Memory B cell (primary cell): ENCODE results near the gene SCGB1D1.

Experiments used
- ATAC-seq: fragments of 150-1000 bp; cut with Tn5 transposase; 2 replicates; pipeline ENCODE4 v1.10.0; 2021; ENCODE audit warnings: low read depth, mild to moderate bottlenecking, moderate library complexity
- DNase-seq, 2 donors: peaks; one replicate each; pipeline ENCODE4 v3.0.0; 2022; ENCODE audit warnings: low spot score in 2 of 2
- H3K27ac Mint-ChIP-seq: one replicate; pipeline ENCODE4 v1.8.0; 2022; ENCODE audit warnings: mild to moderate bottlenecking, moderate library complexity, mixed read lengths
- H3K27me3 Mint-ChIP-seq: one replicate; pipeline ENCODE4 v1.8.0; 2022; ENCODE audit warnings: mixed read lengths
- H3K36me3 Mint-ChIP-seq: one replicate; pipeline ENCODE4 v1.8.0; 2022; ENCODE audit warnings: mild to moderate bottlenecking, mixed read lengths
- H3K4me1 Mint-ChIP-seq: one replicate; pipeline ENCODE4 v1.8.0; 2022; ENCODE audit warnings: mixed read lengths
- H3K4me3 Mint-ChIP-seq: one replicate; pipeline ENCODE4 v1.8.0; 2022; ENCODE audit warnings: mild to moderate bottlenecking, moderate library complexity, mixed read lengths
- H3K9me3 Mint-ChIP-seq: one replicate; pipeline ENCODE4 v1.8.0; 2022; ENCODE audit warnings: mixed read lengths

Gene SCGB1D1

GRCh38 chr11:62223095-62223494, 33.1 kb downstream of the SCGB1D1 start:
- H3K4me1 Mint-ChIP-seq, result no peaks in the 10 kb centered on the region
- ATAC-seq (no peak), DNase-seq (no peak)
- no peaks in the 10 kb centered on the region for H3K27me3 Mint-ChIP-seq
- H3K27ac Mint-ChIP-seq, result no peak overlapping the region
- no peak overlapping the region for H3K4me3 Mint-ChIP-seq
- no peaks in the 10 kb centered on the region for H3K36me3 Mint-ChIP-seq
- peaks cover 22% of the 10 kb centered on the region for H3K9me3 Mint-ChIP-seq

DNA sequence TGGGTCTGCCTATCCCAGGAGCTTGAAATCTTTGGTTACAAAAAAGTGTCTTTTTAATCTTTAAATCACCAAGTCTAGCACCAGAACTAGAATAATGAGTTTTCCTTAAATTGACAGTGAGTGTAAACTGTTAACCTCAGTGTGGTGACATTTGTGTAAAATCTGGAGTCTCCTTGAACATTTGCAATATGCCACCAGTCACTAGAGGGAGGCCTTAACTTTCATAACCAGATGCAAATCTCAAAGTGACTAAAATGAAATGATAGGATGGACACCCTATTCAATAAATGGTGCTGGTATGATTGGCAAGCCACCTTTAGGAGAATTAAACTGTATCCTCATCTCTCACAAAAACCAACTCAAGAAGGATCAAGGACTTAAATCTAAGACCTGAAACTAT, 43.7 kb downstream of the SCGB1D1 start:
- no peaks in the 10 kb centered on the region for H3K4me1 Mint-ChIP-seq

GRCh38 chr11:62236187-62236586, 46.2 kb downstream of the SCGB1D1 start:
- DNase-seq, result no peak
- no peaks in the 10 kb centered on the region for H3K9me3 Mint-ChIP-seq
- H3K27ac Mint-ChIP-seq, result no peak overlapping the region
- no peak for ATAC-seq
- no peaks in the 10 kb centered on the region for H3K36me3 Mint-ChIP-seq
- no peaks in the 10 kb centered on the region for H3K4me1 Mint-ChIP-seq
- no peak overlapping the region for H3K4me3 Mint-ChIP-seq
- H3K27me3 Mint-ChIP-seq, result peaks cover 15% of the 10 kb centered on the region

More for the DNA sequence above, 43.7 kb downstream of the SCGB1D1 start:
- Mint-ChIP-seq H3K27ac (no peak overlapping the region), H3K9me3 (no peaks in the 10 kb centered on the region), H3K4me3 (no peak overlapping the region), H3K27me3 (peaks cover 16% of the 10 kb centered on the region), H3K36me3 (no peaks in the 10 kb centered on the region)
- DNase-seq, result no peak
- no peak for ATAC-seq

- Mint-ChIP-seq H3K27ac (no peak overlapping the region), H3K9me3 (no peaks in the 10 kb centered on the region), H3K27me3 (peaks cover 15% of the 10 kb centered on the region), H3K36me3 (no peaks in the 10 kb centered on the region), H3K4me1 (no peaks in the 10 kb centered on the region), H3K4me3 (no peak overlapping the region)
- ATAC-seq, result no peak
- DNase-seq, result no peak
These were observed 47.5 kb downstream of the SCGB1D1 start for GRCh38 chr11:62237499-62237898.

DNA sequence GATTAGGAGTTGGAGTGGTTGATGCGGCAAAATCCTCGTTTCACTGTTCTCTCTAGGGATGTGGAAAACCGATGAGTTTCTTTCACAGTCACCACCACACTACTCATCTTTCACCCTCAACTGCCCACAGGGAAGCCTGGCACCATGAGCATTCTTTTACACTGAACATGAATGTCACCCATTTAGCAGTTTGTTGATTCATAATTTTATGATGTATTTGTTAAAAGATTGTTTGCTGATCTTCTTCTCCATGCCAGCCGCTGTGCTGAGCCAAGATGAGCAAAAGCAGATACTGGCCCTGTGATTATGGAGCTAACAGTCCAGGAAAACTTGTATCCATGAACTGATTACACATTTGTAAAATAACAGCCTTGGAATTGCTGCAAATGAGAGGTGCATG, 48.1 kb downstream of the SCGB1D1 start:
- no peak overlapping the region for H3K4me3 Mint-ChIP-seq
- no peak for ATAC-seq
- no peaks in the 10 kb centered on the region for H3K4me1 Mint-ChIP-seq
- H3K27ac Mint-ChIP-seq, result no peak overlapping the region
- peaks cover 13% of the 10 kb centered on the region for H3K27me3 Mint-ChIP-seq
- no peaks in the 10 kb centered on the region for H3K9me3 Mint-ChIP-seq
- DNase-seq, result no peak
- H3K36me3 Mint-ChIP-seq, result no peaks in the 10 kb centered on the region

DNA sequence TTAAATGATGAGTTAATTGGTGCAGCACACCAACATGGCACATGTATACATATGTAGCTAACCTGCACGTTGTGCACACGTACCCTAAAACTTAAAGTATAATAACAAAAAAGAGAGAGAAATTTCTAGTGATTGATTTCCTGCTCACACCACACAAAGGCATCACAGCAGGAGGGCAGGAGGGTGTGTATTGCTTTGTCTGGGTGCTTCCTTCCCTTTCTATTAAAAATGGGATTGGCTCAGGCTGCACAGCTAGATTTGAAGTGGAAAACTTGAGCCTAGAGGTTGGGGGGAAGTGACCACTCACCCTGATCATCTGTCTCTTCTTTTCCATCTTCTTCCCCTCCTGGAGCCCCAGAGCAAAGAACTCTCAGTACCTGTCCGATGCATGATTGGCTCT, 51.1 kb downstream of the SCGB1D1 start:
- H3K27ac Mint-ChIP-seq, result no peak overlapping the region
- no peaks in the 10 kb centered on the region for H3K36me3 Mint-ChIP-seq
- ATAC-seq (no peak), DNase-seq (no peak)
- no peaks in the 10 kb centered on the region for H3K4me1 Mint-ChIP-seq
- no peak overlapping the region for H3K4me3 Mint-ChIP-seq
- H3K27me3 Mint-ChIP-seq, result peaks cover 17% of the 10 kb centered on the region
- no peaks in the 10 kb centered on the region for H3K9me3 Mint-ChIP-seq

DNA sequence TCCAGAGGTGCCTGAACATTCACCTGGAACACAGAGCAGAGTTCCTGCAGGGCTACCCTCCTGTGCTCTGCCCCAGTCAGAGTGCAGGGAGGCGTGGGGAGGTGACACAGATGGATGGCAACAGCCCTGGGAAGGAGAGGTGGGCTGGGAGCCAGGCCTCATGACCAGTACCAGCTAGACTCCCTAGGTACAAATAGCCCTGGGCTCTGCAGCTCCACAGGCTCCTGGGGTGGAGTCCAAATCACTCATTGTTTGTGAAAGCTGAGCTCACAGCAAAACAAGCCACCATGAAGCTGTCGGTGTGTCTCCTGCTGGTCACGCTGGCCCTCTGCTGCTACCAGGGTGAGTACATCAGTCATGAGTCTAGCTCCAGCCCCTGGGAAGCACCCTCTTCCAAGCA, 52.0 kb downstream of the SCGB1D1 start, which contains the start of gene SCGB1D2:
Gene SCGB1D2, plus strand, starts transcription at position 219 of the 400 bp plus-strand sequence. Its CDS starts 69 bp downstream, at position 288.
- DNase-seq (no peak), ATAC-seq (no peak)
- Mint-ChIP-seq H3K27ac (no peak within 1 kb of the TSS), H3K4me3 (no peak within 1 kb of the TSS), H3K27me3 (peaks cover 23% of the 10 kb centered on the region), H3K4me1 (no peaks in the 10 kb centered on the region), H3K9me3 (no peaks in the 10 kb centered on the region), H3K36me3 (no peaks in the 10 kb centered on the region)
